ENCODE results near the gene KLK14.

The KLK14 gene, protein sequence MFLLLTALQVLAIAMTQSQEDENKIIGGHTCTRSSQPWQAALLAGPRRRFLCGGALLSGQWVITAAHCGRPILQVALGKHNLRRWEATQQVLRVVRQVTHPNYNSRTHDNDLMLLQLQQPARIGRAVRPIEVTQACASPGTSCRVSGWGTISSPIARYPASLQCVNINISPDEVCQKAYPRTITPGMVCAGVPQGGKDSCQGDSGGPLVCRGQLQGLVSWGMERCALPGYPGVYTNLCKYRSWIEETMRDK

DNA sequence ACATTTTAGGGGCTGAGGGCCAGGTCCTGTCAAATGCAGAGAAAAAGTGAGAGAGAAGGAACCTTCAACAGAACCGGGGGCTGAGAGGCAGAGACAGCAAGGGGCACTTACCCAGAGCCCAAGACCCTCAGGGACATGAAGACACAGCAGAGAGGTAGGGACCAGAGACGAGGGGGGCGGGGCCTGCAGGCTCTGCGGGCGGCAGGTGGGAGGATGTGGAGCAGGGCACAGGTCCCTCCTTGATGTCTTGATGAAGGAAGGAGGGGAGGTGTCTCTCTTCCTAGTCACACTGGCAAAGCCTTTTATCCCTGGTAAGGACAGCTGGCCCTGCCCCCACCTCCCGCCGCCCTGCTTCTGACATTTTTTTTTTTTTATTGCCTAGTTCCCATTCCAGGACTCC lies at the start of gene KLK14:
TSS of gene KLK14 (minus strand) at position 277 of the 400 bp plus-strand sequence. CDS start at position 4, 273 bp downstream.
- no peak for DNase-seq (ENCODE audit: low read depth)

DNA sequence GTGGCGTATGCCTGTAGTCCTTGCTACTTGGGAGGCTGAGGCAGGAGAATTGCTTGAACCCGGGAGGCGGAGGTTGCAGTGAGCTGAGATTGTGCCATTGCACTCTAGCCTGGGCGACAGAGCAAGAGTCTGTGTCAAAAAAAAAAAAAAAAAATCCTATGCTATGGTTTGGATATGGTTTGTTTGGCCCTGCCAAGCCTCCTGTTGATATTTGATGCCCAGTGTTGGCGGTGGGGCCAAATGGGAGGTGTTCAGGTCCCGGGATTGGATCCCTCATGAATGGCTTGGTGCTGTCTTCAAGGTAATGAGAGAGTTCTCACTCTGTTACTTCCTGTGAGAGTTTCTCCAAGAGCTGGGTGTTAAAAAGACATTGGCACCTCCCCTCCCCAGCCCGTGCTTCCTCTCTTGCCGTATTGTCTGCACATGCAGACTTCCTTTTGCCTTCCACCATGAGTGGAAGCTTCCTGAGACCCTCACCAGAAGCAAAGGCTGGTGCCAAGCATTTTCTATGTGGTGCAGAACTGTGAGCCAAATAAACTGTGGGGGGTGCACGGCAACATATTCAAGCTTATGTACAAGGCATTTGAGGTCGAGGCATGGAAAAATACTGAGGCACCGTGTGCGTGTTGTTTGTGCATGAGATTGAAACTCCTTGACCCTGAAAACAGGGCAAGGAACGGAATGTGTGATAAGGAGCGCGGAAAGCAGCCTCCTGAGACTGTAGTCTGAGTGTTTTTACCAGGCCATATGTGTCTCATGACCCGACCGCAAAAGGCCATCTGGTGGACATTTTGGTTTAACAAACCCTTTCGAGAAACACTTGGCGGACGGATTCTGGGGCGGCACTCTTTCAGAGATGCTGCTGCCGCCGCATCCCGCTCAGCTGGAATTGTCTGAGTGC lies 49.3 kb upstream of the KLK14 start:
- no peak for DNase-seq (ENCODE audit: low read depth)

DNA sequence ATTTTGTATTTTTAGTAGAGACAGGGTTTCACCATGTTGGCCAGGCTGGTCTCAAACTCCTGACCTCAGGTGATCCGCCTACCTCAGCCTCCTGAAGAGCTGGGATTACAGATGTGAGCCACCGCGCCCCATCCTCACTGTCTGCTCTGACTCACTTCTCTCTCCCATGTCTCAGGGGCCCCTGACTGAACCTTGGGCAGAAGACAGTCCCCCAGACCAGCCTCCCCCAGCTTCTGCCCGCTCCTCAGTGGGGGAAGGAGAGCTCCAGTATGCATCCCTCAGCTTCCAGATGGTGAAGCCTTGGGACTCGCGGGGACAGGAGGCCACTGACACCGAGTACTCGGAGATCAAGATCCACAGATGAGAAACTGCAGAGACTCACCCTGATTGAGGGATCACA lies 47.0 kb upstream of the KLK14 start:
- no peak for DNase-seq (ENCODE audit: low read depth)

DNA sequence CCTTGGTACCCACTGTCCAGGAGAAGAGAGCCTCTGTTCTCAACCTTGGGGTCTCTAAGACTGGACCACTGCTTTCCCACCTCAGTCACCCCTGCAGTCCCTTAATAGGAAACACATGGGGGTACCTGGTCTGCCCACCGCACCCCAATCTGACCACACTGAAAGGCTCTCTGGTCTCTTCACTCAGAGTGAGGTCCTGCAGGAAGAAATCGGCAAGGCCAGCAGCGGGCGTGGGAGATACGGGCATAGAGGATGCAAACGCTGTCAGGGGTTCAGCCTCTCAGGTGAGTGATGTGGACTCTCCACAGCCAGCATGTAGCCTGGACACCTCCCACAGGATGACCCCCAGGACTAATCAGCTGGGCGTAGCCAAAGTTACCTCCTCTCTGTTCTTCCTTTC lies 45.5 kb upstream of the KLK14 start:
- DNase-seq (ENCODE audit: low read depth) = no peak

DNA sequence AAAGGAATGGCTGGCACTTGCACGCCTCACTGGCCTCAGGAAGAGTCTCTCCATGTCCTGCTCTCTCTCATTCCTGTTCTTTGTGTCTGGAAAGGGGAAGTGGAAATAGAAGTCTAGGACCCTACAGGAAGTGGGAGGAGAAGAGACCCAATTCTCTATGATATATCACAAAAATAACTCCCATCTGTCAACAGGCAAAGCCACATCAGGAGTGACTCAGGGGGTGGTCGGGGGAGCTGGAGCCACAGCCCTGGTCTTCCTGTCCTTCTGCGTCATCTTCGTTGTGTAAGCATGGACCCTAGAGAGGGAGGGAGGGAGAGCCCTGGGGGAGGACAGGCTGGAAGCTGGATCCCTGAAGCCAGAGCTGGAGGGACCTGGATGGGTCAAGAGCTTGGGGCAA lies 45.1 kb upstream of the KLK14 start:
- DNase-seq (ENCODE audit: low read depth) = no peak

DNA sequence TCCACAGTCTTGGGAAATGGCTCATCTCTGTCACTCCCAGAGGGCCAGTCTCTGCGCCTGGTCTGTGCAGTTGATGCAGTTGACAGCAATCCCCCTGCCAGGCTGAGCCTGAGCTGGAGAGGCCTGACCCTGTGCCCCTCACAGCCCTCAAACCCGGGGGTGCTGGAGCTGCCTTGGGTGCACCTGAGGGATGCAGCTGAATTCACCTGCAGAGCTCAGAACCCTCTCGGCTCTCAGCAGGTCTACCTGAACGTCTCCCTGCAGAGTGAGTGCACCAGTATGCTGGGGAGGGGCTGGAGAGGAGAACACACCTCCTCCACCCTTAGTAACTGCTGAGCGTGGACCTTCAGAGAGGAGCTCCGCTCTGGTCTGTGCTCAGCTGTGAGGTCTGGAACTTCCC lies 44.3 kb upstream of the KLK14 start:
- DNase-seq (ENCODE audit: low read depth) = no peak

DNA sequence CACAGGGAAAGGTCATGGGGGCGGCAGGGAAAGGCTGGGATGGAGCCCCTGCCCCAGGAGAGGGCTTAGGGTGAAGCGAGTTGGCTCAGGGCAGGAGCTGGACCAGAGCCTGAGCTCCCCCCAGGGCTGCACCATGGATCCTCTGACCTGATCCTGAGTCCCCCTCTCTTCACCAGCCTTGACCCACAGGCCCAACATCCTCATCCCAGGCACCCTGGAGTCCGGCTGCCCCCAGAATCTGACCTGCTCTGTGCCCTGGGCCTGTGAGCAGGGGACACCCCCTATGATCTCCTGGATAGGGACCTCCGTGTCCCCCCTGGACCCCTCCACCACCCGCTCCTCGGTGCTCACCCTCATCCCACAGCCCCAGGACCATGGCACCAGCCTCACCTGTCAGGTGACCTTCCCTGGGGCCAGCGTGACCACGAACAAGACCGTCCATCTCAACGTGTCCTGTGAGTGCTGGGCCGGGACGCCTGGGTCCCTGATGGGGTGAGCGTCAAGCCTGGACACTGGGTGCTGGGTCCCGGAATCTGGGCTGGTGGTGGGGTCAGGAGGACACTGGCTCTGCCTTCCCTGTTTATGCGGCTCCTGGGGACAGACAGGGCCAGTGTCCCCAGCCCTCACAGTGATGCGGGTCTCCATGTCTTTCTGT lies 42.9 kb upstream of the KLK14 start:
- no peak for DNase-seq (ENCODE audit: low read depth)

DNA sequence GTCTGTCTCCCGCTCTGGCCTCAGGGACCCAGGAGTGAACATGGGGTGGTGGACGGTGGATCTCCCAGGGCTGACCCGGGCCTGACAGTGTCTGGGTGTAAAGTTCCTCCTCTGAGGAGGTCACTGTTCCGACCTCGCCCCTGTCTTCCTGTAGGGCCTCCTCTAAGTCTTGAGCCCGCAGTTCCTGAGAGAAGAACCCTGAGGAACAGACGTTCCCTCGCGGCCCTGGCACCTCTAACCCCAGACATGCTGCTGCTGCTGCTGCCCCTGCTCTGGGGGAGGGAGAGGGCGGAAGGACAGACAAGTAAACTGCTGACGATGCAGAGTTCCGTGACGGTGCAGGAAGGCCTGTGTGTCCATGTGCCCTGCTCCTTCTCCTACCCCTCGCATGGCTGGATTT lies 42.0 kb upstream of the KLK14 start, which contains the start of gene SIGLEC9:
TSS of gene SIGLEC9 (plus strand) at position 178 of the 400 bp plus-strand sequence. CDS start at position 247, 69 bp downstream.
- no peak for DNase-seq (ENCODE audit: low read depth)

DNA sequence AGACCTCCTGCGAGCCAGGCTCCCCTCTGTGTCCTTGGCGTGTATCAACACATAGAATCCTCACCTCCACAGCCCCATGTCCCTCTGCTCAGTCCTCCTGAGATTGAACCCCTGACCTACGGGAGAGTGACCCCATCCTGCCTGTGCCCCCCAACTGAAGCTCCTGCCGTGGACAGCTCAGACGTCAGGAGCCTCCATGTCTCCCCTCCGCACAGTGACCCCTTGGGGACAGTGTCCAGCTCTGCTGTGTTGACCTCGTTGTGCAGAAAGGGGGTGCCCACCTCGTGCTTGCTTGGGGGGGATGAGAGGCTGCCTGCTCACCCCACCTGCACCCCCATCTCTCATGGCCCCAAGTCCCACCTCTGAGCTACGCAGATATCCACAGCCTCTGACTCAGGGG lies 41.5 kb upstream of the KLK14 start:
- DNase-seq (ENCODE audit: low read depth) = no peak

DNA sequence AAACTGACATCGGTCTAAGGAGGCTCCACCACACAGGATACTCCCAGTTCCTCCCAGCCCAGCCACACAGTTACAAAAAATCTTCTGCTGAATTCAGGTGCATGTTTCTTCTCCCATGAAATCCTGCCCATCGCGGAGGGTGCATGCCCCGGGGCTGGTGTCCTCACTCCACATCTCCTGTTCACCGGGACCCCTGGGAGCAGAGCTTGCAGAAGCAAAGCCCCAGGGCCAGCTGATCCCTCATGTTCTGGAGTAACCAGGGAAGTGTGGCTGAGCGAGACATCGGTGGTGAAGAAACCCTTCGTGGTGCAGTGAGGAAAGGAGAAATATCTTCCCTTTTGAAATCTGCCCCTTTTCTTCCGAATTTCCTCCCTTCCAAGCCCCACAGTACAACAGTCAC lies 41.1 kb upstream of the KLK14 start:
- no peak for DNase-seq (ENCODE audit: low read depth)

DNA sequence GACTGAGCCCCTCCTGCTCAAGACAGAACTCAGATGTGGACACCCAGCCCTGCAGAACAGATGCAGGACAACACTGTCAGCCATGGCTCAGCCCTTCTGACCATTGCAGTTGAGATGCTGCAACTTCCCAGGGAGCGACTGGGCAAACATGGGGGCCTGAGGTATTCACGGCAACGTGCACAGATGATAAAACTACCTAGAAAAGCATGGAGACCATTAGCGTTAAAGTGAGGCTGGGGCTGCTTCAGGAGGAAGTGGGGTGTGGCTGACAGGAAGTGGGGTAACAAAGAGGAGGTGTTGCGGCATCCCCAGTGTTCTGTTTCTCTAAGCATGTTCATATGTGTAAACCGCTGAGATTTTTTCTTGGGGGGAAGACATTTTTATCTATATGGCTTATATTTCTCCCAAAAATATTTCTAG lies 40.7 kb upstream of the KLK14 start:
- DNase-seq (ENCODE audit: low read depth) = no peak

DNA sequence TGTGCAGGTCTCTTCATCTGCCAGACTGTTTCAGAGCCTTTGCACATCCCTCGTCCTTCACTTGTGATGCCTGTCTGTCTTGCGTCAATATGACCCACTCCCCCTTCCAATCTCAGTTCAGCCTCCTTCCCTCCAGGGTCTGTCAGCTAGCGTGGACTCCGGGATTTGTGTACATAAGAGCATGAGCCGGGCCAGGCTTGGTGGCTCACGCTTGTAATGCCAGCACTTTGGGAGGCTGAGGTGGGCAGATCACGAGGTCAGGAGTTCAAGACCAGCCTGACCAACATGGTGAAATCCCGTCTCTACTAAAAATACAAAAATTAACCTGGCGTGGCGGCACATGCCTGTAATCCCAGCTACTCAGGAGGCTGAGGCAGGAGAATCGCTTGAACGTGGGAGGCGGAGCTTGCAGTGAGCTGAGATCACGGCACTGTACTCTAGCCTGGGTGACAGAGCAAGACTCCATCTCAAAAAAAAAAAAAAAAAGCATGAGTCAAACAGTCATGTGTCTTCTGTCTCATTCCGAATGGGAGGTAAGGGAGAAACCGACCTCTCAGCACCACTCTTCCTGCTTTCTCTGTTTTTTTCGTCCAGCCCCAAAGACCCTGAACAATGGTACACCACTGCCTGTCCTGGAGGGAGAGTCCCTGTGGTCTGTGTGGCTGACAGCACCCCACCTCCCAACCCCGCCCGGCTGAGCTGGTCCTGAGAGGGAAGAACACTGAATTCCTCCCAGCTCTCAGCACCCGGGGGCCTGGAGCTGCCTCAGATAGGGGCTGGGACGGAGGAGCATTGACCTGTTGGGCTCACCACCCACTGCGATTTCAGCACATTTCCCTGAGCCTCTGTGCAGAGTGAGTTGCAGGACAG lies 39.7 kb upstream of the KLK14 start:
- no peak for DNase-seq (ENCODE audit: low read depth)

DNA sequence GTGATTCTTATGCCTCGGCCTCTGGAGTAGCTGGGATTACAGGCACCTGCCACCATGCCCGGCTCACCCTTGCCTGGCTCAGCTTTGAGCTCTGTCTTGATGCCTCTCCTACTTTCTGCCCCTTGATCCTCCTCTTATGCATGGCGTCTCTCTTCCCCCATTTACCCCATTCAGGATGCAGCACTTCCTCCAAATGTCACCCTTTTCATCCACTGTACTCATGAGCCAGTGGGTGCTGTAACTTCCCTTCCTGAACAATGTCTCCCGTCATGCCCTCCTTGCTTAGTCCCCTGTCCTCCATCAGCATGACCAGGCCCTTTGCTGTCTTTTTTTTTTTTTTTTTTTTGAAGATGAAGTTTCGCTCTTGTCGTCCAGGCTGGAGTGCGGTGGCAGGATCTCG lies 38.6 kb upstream of the KLK14 start:
- DNase-seq (ENCODE audit: low read depth) = no peak

DNA sequence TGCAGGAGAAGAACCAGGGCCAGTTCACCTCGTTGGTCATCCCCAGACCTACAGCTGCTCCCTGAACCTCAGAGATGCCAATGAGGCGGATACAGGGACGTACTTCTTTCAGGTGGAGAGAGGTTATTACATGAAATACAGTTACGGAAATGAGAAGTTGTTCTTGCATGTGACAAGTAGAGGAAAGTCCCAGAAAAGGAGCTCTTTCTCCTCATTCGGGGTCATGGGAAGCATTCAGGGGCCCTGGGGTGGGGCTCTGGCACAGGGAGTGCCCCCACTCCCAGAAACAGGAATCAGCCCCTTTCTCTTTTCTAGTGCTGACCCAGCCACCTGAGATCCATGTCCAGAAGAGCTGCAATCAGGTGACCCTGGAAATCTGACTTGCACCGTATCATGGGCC lies 37.5 kb upstream of the KLK14 start:
- DNase-seq (ENCODE audit: low read depth) = no peak

DNA sequence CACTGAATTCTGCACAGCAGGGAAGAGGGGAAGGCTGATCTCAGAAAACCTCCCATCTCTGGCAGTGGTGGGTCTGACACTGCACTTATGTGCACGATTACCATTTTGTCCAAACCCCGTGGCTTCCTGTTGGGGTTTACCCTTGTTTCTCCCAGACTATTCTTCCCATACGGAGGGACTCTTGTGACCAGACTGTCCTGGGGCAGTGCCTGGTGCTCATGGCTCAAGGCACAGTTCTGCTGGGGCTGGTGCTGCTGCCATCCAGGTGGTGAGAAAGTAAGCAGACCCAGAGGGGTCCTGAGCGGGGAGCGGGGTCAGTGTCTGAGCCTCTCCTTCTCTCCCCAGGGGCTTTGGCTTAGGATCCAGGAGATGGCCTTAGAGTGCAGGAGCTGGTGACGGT lies 36.9 kb upstream of the KLK14 start:
- no peak for DNase-seq (ENCODE audit: low read depth)

DNA sequence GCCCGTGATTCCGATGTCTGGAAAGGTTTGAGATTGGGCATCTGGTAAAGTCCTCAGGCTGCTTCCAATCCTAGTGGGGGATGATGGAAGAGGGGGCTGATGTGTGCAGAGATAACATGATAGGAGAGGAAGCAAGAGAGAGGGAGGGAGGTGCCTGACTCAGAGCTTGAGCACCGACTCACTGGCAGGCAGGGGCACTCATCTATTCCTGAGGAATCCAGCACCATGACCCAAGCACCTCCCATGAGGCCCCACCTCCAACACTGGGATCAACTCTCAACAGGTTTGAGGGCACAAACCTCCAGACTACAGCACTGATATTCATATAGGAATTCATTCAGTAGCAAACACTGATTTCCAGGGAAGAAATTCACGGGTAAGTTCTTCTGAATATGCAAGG lies 36.4 kb upstream of the KLK14 start:
- no peak for DNase-seq (ENCODE audit: low read depth)

DNA sequence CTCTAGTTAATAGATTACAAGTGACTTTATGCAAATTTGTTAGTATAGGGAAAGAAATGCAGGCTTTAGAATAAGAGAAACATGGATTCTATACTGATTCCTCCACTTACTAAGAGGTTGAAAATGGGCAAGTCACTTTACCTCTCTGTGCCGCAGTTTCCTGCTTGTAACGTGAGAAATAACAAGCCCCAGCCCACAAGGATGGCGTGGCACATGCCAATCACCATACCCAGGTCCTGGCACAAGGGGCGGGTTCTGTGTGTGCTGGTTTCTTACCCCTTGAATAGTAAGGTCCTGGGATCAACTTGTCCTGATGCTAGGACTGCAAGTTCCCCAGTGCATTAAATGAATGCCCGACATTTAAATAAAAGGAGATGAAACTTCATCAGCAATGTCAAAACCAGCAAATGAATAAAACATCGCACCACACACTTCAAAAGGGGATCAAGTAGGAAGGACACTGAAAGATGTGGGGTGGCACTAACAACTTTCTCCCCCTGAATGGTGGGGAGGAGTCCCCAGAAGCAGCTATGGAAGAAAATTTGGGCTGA lies 34.1 kb upstream of the KLK14 start:
- DNase-seq (ENCODE audit: low read depth) = no peak

DNA sequence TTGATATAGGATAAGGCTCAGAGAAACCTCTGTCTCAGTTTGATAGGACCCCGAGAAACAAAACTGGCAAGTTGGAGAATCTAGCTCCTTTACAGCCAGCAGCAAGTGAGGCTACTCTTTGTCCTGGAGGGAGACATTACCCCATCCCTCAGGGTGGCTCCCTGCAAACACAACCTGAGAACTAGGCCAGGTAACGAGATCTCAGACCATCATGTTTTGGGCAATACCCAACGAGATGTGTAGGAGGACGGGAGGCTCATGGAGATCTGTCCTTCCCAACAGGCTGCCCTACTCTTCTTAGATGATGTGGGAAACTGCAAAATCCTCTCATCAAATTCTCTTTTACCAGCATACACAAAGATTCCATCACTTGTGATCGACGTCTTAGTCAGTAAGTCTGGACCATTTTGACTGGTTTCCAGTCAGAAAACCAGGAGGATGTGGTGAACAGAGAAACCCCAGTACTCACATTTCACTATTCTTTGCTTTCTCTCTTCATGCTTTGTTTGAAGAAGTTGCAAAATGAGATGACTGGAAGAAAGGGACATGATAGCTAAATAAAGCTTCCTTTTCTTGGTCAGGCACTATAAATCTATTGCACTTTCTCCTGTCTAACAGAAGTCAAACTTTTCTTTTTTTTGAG lies 31.5 kb upstream of the KLK14 start:
- DNase-seq (ENCODE audit: low read depth) = no peak

DNA sequence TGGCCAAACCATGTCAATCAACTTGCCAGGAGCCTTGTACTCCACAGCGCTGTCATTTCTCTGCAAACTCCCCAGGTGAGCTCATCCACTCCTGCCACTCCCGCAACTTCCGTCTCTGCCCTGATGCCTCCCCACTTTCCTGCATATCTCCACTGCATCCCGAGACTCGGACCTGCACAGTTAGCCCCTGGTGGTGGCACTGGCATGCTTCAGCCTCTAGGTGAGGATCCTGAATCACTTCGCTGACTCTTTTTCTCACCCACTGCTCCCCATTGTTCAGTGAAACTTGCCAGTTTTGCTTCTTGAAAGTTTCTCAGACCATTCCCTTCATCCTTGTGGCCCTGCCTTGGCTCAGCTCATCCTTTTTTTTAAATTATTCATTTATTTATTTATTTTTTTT lies 28.9 kb upstream of the KLK14 start:
- no peak for DNase-seq (ENCODE audit: low read depth)

DNA sequence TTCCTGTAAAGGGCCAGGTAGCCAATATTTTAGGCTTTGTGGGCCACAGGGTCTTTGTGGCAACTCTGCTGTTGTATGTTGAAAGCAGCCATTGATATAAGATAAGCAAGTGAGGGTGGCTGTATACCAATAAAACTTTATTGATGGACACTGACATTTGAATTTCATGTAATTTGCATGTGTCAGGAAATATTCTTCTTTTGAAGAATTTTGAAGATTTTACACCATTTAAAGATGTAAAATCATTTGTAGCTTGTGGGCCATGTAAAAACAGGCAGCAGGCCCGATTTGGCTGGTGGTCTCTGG lies 27.9 kb upstream of the KLK14 start:
- DNase-seq (ENCODE audit: low read depth) = no peak

DNA sequence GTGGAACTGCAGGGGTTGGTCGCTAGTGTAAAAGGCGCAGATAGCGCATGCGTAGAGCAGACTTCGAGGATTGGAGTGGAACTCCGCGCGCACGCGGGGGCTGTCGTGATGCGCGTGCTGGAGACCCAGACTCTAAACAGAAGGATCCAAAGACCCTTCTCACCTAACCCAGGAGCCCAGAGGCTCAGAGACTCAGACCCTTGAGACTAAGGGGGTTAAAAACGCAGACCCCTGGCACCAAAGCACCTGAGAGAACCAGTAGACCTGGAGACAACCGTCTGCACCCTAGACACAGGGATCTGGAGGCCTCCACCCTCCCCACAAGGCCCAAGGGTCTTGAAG lies 26.1 kb upstream of the KLK14 start:
- DNase-seq (ENCODE audit: low read depth) = no peak

Data from stimulated activated CD8-positive, alpha-beta memory T cell treated with anti-CD3 and anti-CD28 coated beads, Interleukin-12 subunit alpha, Interleukin-12 subunit beta, amount 100 ng/mL, for 1 hour (primary cell).